Esophagus squamous epithelium (tissue), 4 donors: ENCODE measurements around the gene BLOC1S5.
"Not testable (repeated sequence)": the region's sequence is repeated elsewhere in the genome, so short reads cannot be mapped to it uniquely, and the experiment has no call there.

ENCODE experiments used
- POLR2A ChIP-seq, 4 donors: fragments of 450-650 bp; IDR thresholded peaks; one replicate each; pipeline ENCODE4 v1.6.1; 2017; ENCODE audit warnings: antibody characterized with exemption in 4 of 4, mild to moderate bottlenecking in 4 of 4, moderate library complexity in 3 of 4
- TF ChIP-seq, protein P1 (sequence below), 6 experiments: fragments of 450-650 bp in 4 of 6; fragments of 200-600 bp in 2 of 6; sonication (generic) in 2 of 6; IDR thresholded peaks; one replicate each; pipeline ENCODE4 v1.5.1; 2016 to 2019; ENCODE audit warnings: antibody characterized with exemption in 6 of 6, mild to moderate bottlenecking in 4 of 6, moderate library complexity in 4 of 6

DNA sequence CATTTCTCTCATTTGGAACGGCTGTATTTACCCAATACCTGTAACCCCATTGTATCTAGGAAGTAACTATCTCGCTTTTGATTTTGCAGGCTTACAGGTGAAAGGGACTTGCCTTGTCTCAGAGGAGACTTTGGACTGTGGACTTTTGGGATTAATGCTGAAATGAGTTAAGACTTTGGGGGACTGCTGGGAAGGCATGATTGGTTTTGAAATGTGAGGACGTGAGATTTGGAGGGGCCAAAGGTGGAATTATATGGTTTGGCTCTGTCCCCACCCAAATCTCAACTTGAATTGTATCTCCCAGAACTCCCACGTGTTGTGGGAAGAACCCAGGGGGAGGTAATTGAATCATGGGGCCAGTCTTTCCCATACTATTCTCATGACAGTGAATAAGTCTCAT lies 18.4 kb downstream of the BLOC1S5 start:
- TF ChIP-seq, protein P1, sequence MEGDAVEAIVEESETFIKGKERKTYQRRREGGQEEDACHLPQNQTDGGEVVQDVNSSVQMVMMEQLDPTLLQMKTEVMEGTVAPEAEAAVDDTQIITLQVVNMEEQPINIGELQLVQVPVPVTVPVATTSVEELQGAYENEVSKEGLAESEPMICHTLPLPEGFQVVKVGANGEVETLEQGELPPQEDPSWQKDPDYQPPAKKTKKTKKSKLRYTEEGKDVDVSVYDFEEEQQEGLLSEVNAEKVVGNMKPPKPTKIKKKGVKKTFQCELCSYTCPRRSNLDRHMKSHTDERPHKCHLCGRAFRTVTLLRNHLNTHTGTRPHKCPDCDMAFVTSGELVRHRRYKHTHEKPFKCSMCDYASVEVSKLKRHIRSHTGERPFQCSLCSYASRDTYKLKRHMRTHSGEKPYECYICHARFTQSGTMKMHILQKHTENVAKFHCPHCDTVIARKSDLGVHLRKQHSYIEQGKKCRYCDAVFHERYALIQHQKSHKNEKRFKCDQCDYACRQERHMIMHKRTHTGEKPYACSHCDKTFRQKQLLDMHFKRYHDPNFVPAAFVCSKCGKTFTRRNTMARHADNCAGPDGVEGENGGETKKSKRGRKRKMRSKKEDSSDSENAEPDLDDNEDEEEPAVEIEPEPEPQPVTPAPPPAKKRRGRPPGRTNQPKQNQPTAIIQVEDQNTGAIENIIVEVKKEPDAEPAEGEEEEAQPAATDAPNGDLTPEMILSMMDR (IDR thresholded peaks at IDR 0.05), result not testable (repeated sequence)
- TF ChIP-seq POLR2A (IDR thresholded peaks at IDR 0.05), result not testable (repeated sequence)
